ENCODE data around the gene GRIK5.
"Not testable (repeated sequence)": the region's sequence is repeated elsewhere in the genome, so short reads cannot be mapped to it uniquely, and the experiment has no call there.

GRIK5 gene

DNA sequence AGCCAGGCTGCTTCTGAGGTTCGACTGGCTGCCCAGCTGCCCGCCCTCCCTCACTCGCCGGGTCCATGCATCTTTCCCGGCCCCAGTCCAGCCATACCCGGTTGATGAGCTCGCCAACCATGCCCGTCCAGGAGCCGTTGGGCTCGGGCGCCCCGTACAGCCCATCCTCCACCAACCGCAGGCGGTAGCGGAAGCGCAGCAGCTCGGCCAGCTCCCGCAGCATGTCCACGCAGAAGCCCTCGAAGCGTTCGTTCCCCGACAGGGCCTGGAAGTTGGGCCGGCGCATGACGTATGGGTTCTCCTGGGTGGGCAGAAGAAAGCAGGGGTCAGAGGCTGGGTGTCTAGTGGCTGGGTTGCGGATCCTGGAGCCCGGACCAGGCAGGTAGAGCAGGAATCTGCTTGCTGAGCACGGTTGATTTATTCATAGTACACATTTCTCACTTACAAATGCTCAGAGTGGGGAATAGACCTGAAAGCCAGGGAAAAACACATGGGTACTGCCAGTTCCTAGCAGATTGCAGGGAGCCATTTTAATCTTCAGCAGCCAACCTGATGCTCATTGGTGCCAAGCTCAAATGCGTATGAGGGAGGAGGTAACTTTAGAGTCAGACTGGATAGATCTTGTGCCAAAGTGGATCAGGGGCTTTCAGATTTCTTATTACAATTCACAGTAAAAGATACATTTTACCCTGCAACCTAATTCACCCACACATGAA lies 27.4 kb downstream of the GRIK5 start:
- DNase-seq: no peak

GRCh38 chr19:42040491-42040890 lies 29.5 kb downstream of the GRIK5 start:
- not testable (repeated sequence) for DNase-seq

DNA sequence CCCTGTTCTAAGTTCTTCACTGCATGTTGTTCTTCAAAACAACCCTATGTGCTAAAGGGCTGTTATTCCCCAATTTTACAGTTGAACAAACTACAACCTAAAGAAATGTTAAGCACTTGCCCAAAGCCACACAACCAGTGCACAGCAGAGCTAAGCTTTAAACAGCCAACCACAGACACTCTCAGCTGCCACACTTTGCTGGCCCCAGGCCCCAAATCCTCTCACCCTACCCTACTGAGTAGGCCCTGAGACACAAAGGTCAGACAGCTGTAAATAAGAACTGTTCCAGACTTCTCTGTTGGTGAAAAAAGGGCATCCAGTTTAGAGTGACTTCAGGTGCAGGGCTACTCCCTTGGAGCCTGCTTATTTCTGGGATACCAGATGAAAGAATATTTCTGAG lies 30.0 kb downstream of the GRIK5 start:
- DNase-seq: no peak

DNA sequence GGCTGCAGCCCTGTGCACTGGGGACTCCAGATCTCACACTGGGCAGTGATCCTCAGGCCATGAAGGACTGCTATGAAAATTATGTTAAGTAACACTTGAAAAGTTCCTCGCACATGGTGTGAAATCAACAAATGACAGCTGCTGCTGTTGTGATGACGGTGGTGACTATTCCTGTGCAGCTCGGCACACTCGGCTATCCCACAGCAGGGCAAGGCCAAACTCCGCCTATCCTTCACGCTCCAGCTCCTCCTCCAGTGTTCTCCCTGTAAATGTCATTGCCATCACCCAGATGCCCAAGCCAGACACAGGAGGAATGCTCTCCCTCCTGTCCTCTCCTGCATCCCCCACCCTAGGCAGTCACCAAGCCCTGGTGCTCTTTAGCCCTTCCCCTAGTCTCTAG lies 31.3 kb downstream of the GRIK5 start:
- DNase-seq: no peak

DNA sequence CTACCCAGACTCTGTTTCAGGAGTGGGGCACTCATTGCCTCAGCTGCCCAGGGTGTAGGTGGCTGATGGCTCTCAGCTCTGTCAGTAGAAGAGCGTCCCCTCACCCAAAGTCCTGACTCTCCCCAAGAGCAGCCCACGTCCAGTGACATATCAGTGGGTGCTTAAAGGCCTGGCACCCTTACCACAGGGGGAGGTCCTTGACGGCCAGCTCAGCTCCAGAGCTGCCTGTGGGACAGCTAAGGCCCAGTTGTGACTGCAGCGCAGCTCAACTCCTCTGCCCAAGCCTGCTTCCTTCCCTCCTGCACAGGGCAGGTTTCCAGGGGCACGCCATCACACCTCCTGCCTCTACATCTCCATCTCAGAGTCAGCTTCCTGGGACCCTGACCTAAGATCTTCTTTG lies 32.4 kb downstream of the GRIK5 start:
- no peak for DNase-seq

DNA sequence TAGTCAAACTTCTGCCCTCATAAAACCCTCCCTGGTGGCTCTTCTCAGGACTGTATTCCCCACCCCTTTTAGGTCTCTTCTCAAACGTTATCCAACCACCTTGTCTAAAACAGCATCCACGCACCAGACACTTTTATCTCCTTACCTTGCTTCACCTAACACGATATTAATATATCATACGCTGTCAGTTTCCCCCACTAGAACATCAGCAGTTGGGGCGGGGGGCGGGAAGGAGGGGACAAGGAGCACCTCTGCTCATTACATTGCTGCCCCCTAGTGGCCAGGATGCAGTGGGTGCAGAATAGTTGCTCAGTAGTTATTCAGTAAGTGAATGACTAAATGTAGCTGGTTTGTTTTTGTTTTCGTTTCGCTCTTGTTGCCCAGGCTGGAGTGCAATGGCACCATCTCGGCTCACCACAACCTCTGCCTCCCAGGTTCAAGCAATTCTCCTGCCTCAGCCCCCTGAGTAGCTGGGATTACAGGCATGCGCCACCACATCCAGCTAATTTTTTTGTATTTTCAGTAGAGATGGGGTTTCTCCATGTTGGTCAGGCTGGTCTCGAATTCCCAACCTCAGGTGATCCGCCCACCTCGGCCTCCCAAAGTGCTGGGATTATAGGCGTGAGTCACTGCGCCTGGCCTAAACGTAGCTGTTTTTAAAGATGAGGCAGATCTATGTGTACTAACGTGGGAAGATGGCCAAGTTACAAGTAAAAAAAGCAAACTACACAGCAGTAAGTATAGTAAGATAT lies 35.2 kb downstream of the GRIK5 start:
- peak; percentile 37 to 58 (median 48) for DNase-seq

DNA sequence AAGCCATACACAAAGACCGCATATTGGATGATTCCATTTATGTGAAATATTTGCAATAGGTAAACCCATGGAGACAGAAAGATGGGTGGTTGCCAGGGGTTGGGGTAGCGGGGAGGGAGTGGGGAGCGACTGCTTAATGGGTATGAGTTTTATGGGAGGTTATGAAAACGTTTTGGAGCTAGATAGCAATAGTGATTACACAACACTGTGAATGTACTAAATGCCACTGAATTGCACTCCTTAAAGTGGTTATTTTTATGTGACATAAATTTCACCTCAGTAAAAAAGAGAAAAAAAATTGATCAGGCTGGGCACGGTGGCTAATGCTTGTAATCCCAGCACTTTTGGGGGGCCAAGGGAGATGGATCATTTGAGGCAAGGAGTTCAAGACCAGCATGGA lies 36.6 kb downstream of the GRIK5 start:
- no peak for DNase-seq

- DNase-seq: no peak
Measured at GRCh38 chr19:42032431-42032830, 37.6 kb downstream of the GRIK5 start.

- no peak for DNase-seq
Measured at GRCh38 chr19:42030645-42031440, 39.2 kb downstream of the GRIK5 start.

DNA sequence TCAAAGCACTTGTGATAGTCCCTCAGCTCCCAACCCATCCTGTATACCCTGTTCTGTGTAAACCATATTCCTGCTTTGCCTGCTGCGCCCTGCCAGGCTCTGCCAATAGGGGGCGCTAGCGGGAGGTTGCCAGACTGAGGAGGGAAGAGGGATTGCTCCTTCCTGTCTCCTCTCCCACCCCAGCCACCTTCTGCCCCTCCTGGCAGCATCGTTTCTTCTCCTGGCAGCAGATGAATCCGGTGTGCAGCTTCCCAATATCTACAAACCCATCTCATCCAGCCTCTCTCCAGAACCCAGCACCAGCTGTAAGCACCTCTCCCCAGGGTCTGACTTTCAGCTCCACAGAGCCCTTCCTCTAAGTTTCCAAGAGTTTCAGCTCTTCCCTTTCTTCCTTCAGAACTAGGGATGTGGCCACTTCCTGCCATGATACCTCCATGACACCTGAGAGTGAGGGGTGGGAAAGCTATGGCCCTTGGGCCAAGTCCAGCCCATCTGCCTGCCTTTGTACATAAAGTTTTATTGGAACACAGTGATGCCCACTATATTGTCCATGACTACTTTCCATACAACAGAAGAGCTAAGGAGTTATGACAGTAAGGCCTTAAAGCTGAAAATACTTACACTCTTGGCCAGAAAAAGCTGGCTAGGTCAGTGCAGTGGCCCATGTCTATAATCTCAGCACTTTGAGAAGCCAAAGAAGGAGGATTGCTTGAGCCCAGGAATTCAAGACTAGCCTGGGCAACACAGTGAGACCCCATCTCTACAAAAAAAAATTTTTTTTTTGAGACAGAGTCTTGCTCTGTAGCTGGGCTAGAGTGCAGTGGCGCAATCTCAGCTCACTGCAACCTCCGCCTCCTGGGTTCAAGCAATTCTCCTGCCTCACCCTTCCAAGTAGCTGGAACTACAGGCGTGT lies 41.4 kb downstream of the GRIK5 start:
- peak in 1 of 4 experiments; percentile 8 for DNase-seq

DNA sequence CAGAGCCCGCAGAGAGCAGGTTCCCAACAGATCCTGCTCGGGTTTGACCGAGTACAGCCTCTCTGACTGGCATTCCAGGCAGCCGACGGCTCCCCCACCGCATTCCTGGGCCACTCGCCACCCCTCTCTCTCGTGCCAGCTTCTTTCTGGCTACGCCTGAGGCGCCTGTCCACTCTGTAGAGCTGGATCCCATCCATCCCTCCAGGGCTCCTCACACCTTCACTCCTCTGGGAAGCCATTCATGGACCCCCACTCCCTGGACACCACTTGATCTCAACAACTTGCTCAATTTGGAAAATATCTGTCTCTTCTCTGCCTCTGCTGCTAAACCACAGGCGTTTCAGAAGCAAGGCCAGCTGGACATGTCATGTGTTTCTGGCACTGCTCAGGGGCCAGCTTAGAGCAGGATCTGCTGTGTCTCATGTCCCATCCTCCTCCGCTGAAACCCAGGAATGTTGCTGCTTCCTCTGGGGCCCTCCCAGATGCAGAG lies 45.3 kb downstream of the GRIK5 start:
- no peak for DNase-seq

GRCh38 chr19:42023943-42024260 lies 46.1 kb downstream of the GRIK5 start:
- DNase-seq: no peak

DNA sequence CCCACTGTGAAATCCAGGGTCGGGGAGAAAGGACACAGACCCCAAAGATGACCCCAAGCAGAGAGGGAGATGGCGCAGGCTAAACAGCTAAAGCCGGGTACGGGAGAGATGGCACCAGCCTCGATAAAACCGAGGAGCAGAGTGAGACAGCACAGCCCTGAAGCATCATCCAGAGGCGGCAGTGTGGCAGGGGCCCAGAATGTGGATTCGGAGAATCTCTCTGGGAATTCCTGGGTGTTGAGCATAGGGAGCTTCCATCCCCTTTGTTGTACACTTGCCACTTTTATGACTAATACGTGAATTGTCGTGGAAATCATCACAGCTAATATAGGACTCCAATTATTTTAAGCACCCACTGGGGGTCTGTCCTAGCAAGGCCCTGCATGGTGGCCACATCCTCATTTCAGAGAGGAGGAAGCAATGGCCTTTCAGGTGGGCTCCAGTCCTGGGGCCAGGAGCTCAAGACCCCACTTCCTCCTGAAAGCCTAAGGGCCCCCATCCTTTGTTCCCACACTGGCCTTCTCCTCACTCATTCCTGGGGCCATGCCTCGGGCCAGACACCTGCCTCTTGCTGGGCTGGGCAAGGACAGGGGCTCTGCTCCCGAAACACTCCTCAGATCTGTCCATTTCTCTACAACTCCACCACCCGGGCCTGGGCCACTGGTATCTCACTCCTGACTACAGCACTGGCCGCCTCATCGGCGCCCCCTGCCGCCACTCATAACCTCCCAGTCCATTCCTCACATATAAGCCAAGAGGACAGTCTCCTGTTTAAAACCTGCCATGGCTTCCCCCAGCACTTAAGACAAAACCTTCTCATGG lies 46.7 kb downstream of the GRIK5 start:
- no peak for DNase-seq

DNA sequence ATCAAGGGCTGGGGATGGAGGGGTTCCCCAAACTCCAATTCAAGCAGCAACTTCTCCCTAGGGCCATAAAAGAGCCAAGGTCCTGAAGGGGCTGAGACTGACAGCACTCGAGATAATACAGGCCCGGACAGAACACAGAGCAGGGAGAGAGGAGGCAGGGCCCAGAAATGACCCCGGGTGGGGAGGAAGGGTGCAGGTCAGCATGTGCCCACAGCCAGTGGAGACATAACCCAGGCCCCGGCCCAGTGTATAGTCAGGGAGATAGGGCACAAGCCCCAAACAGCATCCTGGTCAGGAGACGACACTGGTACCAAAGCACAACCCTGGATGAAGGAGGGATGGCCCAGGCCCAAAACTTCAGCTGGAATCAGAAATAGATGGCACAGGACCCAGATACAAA lies 47.4 kb downstream of the GRIK5 start:
- DNase-seq: no peak

- DNase-seq: no peak
Measured at GRCh38 chr19:42021185-42021584, 48.8 kb downstream of the GRIK5 start.

GRCh38 chr19:42018503-42019193 lies 51.4 kb downstream of the GRIK5 start:
- no peak for DNase-seq

- no peak for DNase-seq
Measured at GRCh38 chr19:42017040-42017439, 53.0 kb downstream of the GRIK5 start.

GRCh38 chr19:42012747-42013146 lies 57.3 kb downstream of the GRIK5 start:
- DNase-seq: not testable (repeated sequence)

DNA sequence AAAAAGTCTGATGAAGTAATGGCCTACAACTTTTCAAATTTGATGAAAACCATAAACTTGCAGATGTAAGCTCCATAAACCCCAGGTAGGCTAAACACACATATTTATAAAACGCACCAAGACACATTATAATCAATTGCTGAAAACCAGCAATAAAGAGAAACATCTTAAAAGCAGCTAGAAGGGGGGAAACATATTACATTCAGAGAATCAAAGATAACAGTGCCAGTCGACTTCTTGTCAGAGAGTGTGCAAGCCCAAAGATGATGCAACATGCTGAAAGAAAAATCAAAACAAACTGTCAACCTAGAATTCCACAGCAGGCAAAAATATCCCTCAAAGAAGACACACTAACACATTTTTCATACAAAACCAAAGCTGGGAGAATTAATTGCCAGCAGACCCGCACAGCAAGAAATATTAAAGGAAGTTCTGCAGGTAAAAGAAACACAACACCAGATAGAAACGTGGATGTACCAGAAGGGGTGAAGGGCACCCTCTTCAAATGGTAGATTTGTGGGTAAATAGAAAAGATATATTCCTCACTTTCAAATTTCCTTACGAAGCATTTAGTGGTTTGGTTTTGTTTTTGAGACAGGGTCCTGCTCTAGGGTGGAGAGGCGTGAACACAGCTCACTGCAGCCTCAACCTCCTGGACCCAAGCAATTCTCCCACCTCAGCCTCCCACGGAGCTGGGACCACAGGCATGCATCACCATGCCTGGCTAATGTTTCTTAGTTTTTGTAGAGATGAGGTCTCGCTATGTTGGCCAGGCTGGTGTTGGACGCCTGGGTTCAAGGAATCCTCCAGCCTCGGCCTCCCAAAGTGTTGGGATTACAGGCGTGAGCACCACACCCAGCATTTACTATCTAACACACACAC lies 59.5 kb downstream of the GRIK5 start:
- no peak for DNase-seq

- DNase-seq: no peak
Measured at GRCh38 chr19:42006569-42006968, 63.4 kb downstream of the GRIK5 start.

All from activated CD4-positive, CD25-positive, alpha-beta regulatory T cell (primary cell).